AML-193 (cell line): ENCODE data around the gene PSG2.
A peak's percentile ranks its signal among the peaks of the same experiment; 100 is the strongest.
"Not testable (repeated sequence)": the region's sequence is repeated elsewhere in the genome, so short reads cannot be mapped to it uniquely, and the experiment has no call there.

Experiments
- DNase-seq, 2 experiments: peaks; one replicate each; lab custom pipeline; 2025; lab: John Stamatoyannopoulos, UW

PSG2 gene

DNA sequence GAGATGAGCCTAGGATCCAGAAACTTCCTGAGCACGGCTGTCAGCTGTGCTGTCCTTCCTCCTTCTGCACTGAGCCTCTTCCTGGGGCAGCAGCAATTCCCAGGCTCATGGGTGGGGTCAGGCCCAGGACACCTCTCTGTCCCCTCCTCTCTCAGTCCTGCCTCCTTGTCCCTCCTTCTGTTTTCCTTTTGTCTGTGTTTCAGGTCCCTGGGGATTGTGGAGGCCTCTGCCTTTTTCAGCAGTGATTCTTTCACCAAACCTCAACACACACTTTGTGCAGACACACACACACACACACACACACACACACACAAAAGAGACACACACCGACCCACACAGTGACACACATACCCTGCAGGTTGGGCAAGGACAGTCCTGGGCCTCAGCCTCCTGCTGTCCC lies at the start of gene PSG2:
TSS of gene PSG2 (minus strand) at position 101 of the 400 bp plus-strand sequence. CDS start 132 bp downstream, outside the sequence.
- DNase-seq: not testable (repeated sequence)

DNA sequence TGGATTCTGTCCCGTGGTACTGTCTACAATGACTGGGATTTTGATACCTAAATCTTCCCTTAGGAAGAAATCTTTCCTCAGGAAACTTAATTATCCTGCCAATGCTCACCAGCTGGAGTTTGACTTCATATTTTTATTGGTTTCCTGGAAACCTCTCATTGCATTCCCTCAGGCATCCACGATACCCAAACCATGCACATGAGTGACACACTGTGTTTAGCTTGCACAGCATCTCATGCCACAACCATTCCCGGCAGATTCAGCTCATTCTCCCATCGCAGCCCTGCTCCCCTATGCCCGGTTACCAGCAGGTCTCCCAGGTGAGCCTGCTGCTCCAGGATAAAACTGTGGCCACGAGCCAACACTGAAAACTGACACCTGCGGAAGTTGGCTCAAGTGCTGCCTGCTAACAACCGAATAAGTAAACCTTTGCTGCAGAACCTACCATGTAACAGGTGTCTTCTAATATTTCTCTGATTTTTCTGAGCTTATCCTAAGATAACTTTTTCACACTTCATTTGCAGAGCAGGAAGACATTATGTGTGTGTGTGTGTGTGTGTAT lies 48.9 kb upstream of the PSG2 start:
- not testable (repeated sequence) for DNase-seq

DNA sequence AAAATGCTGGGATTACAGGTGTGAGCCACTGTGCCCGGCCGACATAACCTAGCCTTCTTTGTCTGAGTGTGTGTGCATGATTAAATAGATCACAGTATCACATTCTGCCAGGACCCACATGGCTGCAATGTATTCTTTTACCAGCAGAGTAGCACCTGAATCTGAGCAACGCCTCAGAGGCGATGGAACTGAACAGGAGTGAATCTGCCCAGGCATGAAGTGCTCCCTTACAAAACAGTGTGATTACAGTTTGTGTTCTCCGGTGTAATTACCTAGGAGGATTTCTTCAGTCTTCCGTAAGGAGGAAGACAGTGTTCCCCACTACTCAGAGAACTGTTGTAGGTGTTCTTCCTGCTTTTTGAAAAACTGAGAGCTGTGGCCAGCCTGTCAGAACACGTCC lies 46.7 kb upstream of the PSG2 start:
- DNase-seq: not testable (repeated sequence)

DNA sequence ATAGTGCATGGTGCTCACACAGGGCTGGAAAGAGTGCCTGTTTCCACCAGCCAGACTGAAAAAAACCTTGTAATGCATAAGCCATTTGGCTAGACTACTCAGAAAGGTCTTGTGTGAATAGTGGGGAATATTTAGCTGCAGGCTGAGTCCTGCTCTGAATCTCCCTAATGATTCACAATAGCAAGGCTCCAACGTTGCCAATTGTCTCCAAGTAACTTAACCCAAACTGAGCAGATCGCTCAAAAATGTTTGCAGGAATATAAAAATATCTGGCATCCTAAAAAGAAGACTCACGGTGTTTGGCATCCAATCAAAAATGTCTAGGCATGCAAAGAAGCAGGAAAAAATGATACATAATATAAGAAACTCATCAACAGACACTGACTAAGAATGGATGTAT lies 44.8 kb upstream of the PSG2 start:
- not testable (repeated sequence) for DNase-seq

DNA sequence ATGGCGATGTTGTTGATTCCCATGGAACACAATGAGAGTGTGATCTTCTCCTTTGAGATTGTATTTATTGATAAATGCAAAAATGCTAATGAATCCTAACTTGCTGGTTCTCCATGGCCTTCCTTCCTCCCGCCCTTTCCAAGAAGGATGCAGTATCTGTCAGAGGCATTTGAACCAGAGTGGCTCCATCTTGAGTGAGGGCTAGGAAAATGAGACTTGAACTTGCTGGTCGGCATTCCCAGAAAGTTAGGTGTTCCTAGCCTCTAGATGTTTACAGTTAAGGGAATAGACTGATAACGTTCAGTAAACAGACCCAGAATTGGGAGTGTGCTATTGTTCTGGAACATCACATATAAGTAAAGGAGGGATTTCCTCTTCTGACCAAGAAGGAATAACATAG lies 44.2 kb upstream of the PSG2 start:
- no peak for DNase-seq

DNA sequence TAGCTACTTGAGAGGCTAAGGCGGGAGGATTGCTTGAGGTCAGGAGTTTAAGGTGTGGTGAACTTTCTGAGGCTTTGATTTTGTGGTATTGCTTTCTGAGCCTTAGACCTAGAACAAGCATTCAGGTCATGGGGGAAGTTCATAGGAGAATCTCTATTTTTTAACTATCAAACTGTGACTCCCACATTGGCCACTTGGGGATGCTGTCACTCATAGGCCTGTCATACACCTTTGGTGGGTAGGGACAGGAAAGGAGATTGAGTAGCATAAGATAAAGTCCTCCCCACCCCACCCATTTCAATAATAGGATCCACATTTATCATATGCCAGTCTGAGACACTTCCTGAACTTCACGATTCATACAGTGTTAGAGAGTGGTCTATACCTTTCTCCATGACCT lies 41.9 kb upstream of the PSG2 start:
- no peak for DNase-seq

DNA sequence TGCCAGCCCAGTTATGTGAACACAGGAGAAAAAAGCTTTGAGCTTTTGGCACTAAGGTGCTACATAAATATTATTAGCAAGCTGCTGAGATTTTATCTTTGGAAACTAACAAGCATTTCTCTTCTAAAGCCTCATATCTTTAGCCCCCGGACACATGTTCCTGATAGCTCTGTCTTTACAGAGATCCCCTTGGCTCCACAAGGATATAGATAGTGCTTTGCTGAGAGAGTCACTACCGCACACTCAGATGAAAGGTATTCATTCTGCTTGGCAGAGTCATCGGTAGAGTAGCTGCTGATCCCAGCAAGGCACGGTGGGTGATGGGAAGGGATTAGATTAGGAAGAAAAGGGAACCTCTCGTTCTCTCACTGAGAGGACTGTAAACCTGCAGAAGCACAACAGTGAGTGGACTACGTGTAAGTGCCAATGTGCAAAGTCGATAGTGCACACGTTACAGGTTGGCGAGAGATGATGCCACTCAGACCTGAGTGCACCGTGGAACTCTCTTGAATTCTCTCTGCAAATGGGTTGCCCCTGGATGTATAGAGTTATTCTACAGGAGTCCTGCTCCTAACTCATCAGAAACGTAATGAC lies 38.0 kb upstream of the PSG2 start:
- not testable (repeated sequence) for DNase-seq

DNA sequence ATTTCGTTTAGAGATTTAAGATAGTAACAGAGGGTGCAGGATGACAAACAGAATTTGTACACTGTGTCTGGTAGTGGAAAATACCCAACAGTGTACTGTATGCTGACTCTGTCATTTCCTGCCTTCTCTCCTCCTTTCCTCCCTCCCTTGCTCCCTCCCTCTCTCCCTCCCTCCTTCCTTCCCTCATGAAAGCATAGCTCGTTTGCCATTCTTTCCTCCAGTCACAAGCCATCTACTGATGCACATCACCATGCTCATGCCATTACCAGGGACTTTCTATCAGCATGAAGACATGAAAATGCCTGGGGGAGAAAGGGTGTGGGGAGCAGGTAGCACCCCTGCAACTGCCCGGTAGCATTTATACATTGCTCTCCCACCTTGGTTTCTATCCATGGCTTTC lies 37.0 kb upstream of the PSG2 start:
- DNase-seq: not testable (repeated sequence)

DNA sequence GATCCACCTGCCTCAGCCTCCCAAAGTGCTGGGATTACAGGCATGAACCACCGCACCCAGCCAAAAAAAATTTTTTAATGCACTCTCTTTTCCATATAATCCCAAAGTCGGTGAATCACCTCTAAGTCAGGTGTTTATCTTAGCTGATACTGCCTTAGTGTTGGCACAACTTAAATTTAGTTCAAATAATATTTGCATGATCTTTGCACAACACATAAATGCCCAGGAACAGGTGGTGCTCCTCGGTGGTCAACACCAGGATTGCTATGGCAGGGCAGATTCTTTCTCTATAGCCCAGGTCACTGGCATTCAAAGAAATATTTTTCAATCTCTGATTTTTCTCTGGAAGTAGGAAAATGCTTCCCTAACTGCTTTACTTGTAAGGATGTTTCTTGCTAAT lies 33.9 kb upstream of the PSG2 start:
- DNase-seq: not testable (repeated sequence)

DNA sequence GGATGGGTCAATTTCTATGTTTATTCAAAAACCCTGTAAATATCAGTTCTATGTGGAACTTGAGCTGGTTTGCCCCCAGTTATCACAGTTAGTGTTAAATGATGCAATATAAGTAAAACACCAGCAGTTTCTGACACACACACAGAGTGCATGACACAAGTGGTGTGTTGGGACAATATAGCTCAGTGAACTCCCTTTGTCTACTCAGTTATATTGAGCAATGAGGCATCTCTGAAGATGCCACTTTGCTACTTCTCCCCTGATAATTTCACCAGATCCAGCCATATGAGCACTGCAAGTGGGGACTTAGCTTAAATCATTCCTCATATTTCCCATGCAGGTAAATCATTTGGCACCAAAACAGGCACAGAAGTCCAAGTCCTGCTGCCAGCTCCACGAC lies 33.0 kb upstream of the PSG2 start:
- DNase-seq: not testable (repeated sequence)

DNA sequence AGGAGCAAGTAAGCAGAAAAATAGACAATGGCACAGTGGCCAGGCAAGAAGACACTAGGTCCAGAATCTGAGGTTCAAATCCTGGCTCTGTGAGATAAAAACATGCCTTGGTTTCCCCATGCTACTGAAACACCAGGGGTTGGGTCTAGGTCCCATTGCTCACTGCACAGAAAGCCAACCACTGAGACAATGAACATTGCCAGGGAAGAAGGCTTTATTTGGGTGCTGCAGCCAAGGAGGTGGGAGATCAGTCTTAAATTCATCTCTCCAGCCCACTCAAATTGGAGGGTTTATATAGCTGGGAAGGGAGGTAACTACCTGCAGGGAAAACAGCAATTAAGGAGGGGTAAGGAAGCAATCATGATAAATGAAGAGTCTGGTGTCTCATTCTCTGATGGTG lies 32.6 kb upstream of the PSG2 start:
- DNase-seq: not testable (repeated sequence)

DNA sequence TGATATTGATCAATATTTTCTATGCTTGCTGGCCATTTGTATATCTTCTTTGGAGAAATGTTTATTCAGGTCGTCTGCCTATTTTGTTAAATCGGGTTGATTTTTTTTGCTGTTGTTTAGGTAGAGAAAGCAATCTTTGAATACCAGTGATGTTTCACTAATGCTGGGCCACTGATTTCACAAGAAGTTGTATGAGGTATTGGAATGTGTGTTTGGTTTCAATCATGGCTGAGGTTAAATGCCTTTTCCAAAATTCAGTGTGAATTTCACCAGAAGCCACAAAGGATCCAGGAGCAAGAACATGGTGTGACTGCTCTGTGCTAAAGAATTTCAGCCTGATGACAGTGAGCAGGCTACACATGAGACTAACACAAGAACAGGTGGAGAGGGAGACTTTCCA lies 32.1 kb upstream of the PSG2 start:
- not testable (repeated sequence) for DNase-seq

DNA sequence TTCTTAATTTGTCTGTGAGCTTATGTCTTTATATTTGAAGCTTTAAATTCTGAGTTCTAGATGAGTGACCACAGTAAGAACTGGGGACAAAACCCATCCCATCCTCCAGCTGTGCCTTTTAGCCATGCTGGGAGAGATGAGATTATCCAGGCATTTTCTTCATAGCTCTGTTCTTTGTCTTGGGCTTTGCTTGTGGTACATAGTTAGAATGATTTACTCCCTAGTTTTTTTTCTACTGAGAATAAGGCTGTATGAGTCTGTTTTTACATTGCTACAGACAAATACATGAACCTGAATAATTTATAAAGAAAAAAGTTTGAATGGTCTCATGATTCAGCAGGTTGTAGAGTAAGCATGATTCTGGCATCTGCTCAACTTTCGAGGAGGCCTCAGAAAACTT lies 24.9 kb upstream of the PSG2 start:
- not testable (repeated sequence) for DNase-seq

DNA sequence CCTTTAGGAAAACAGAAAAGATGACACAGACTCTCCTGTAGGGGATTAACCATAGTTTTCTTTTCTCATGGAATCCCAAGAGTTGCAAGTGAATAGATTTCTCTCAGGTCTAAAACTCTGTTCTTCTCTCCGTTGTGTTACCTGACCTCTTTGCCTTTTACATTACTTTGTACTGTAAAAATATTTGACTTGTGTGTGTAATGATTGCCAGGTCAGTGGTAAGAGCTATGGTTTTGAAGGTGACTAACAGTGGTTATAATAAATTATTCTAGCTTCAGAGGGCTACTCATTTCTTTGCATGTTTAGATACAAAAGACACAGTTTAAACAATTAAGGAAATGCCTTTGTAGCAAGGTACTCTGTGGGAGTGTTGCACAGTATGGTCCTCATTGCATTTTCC lies 23.0 kb upstream of the PSG2 start:
- DNase-seq: no peak

DNA sequence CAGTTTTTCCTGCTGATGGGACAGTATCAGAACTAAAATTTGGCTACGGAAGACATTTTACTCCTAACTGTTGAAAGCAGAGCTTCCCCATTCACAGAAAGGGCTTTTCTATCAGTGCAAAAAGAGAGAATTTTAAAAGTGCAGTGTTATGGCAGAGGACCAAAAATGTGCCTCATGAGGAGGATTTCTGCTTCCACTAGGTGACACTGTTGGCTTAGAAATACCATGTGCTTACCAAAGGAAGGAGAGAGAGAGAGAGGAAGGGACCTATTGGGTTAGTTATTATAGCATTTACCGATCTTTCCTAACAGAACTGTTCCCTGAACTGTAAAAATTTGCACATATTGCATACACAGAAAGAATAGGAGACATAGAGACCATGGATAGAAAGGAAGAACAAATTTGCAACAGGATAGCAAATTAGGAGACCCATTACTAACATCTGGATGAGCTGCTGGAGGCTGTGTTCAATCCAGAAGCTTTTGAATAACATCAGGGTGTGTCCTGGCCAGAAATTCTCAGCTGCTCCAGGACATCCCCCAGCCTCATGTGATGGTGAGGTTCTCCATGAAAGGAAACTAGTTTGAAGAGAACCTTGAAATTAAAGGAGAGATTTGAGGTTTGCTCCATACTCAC lies 21.8 kb upstream of the PSG2 start:
- DNase-seq: peak; percentile 6 to 17

DNA sequence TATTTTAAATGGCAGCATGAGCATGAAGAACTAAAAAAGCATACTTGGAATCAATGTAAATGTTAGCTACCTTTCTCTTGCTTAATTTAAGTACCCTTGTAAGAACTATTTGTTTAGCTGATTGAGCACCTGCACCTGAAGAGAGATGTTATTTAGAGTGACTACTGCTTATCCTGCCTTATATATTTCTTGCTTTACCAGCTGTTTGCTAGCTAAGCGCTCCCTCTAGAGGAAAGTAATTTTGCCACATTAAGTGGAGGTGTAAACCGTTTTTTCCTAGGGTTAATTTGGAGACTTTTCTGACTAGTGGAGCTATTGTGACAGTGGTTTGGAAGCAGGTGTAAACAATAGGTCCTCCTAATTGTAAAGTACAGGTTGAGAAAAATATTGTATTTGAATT lies 19.4 kb upstream of the PSG2 start:
- DNase-seq: no peak

DNA sequence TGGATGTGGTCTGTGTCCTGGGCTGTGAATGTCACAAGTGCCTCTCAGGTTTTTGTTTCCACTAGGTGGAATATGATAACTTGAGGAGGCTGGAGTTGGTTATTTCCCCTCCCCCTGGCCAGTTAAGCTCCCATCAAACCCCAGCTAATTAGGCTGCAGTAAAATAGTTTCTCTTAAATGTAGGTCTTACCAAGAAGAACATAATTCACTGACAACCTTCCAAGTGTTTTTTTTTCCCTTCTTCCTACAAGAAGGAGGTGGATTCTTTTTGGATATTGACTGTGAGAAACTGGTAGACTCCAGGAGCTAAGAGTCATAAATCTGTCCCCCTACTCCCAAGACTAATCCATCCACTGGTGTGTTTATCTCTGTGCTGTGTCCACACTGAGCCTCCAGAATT lies 15.9 kb upstream of the PSG2 start:
- not testable (repeated sequence) for DNase-seq

DNA sequence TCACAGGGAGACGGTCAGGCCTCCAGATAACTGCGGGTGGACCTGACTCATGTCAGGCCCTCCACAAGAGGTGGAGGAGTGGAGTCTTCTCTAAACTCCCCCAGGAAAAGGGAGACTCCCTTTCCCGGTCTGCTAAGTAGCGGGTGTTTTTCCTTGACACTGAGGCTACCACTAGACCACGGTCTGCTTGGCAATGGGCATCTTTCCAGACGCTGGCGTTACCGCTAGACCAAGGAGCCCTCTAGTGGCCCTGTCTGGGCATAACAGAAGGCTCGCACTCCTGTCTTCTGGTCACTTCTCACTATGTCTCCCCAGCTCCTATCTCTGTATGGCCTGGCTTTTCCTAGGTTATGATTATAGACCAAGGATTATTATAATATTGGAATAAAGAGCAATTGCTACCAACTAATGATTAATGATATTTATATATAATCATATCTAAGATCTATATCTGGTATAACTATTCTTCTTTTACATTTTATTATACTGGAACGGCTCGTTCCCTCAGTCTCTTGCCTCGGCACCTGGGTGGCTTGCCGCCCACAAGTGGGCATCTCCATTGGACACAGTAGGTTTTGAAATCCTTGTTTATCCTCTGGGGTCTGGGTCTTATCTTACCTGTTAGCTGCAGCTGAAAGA lies 5.3 kb upstream of the PSG2 start:
- DNase-seq: not testable (repeated sequence)

DNA sequence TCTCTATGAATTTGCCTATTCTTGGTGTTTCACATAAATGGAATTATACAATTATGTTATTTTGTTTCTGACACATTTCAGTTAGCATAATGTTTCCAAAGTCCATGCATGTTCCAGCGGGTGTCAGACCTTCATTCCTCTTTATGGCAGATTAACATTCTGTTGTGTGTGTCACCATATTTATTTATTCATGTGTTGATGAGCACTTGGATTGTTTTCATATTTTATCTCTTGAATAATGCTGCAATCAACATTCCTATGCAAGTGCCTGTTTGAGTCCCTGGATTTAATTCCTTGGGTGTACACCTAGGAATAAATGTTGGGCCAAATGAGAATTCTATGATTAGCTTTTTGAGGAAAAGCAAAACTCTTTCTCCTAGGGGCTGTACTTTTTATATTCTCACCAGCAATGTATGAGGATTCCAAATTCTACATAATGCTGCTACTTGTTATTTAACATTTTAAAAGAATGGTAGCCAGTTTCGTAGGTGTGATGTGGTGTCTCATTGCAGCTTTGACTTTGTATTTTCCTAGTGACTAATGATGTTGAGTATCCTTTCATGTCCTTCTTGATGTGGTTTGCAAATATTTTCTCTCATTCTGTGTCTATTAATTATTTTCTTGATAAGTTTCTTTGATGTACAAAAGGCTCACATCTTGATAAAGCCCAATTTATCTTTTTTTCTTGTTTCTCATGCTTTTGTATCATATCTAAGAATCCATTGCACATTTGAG lies 3.5 kb upstream of the PSG2 start:
- DNase-seq: not testable (repeated sequence)

DNA sequence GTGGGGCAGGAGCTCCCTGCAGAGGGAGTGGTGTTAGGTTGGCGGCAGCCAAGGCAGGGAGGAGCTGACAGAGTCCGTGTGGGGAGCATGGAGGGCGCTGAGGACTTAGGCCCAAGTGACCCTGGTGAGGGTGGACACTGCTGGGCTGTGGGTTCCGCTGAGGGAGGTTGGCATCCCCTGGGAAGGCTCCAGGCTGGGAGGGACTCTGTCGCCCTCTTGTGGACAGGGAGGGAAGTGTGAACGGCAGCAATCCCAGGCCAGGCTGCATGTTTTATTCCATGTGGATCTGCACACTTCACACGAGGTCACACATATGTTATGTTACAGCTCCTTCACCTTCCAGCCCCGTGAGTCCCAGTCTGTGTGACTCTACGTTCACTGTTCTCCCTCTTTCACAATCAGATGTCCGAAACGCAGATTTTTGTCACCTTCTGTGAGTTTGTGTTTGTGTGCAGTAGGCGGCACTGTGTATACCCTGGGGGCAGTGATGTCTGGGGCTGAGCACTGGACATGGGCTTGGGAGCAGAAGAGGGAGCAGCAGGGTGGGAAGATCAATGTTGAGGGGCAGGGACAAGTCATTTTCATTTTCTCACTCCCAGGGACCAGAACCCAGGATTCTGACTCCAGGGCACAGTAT lies 1.8 kb upstream of the PSG2 start:
- not testable (repeated sequence) for DNase-seq

DNA sequence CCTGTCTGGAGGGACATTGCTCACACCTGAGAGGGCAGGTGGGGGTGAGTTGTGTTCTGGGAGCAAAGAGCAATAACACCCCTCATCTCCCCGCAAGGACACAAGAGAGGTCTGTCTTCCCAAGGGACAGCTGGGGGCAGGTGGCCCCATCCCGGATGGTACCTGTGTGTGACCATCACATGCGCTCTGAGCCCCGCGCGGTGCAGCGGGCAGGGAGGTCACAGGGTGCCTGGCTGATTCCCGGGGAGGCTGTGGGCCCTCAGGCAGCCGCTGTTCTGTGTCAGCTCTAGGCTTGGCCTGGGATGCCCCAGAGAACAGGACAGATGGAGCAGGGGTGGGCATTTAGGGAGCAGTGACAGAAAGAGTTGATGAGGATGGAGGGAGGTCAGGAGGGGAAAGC lies 1.2 kb upstream of the PSG2 start:
- DNase-seq: not testable (repeated sequence)

DNA sequence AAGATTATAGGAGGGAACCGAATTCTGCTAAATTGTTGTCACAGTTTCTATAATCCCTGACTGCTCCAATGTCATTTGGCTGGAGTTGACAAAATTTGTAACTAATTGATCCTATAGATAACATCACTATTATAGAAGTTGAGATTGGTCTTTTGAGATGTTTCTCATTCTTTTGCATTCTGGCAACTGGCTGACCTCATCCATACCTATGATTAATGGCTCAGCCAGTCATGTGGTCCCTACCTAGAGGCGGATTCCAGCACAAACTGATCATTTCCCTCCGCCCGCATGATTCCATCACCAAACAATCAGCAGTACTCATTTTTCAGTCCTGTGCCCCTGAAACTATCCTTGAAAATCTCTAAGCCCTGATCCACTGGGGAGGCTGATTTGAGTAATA lies 4.2 kb downstream of the PSG2 start:
- DNase-seq: no peak
